GM21717 (cell line): ENCODE measurements around the gene SHROOM3.

Source experiments
- ATAC-seq: cut with Tn5 transposase; IDR thresholded peaks from one replicate; pipeline ENCODE4 v1.9.1; 2021; ENCODE audit warnings: mild to moderate bottlenecking, moderate library complexity; ENCODE audit not compliant: unreplicated experiment

Gene SHROOM3

DNA sequence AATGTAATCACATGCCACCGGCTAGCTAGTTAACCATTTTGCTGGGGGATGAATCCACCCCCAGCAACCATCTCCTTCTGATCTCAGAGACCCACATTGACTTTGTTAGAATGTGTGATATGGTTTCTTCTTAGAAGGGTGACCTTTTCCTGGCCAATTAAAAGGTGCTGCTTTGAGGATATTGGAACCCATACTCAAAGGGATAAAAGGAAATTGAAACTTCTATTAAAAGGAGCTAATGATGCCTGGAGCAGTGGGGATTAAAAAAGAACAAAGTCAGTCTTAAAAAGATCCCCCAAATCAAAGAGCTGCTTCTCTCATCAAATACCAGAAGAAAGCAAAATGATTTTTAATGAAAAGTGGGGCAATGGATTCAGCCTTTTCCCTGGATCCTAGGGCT, 214.1 kb downstream of the SHROOM3 start:
- no peak for ATAC-seq

DNA sequence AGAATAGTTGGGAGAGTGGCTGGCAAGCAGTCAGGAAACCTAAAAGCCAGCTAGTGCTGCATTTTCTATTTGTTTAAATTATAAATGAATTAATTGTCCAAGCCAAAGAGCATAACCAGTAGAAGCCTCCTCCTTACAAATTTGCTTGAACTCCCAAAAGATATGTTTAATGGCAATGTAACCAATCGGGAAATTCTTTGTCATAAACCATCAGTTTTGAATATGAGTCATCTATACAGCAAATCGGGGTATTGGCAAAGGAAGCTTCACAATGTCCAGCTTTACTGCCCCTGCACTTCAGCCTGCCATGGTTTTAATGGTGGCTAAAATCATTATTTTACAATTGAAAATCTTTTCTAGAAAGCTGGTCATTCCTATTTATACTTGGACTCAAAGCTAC, 216.6 kb downstream of the SHROOM3 start:
- ATAC-seq = no peak

DNA sequence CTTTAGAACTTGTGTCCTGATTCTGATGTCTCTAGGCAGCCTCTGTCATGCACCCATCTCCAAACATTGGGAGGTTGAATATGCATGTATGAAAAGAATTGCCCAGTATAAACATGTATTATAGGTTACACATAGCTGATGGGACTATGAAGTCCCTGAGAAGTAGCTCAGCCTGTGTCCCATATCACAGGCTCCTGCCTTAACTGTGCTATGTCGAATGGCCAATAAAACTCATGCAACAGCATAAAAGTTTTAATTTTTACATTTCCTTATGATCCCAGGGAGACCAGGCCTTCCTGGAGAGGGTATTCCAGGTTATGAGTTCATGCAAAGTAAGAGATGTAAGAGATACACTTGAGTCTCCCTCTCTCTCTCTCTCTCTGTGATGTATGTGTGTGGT, 217.4 kb downstream of the SHROOM3 start:
- no peak for ATAC-seq

DNA sequence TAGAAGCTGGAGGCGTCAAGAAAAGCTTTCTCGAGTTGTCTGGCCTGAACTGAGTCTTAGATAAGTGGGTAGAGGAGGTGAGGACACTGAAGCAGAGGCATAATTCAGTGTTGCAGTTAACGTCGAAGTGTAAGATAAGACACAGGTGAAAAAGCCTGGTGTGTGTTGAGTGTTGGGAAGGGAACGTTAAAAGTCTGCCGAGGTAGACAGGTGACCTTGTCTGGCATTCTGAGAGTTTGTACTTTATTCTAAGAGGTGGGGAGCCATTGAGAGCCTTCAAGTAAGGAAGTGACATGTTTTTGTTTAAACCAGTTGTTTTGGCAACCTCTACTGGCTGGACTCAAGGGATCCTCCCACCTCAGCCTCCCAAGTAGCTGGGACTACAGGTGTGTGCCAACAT, 219.1 kb downstream of the SHROOM3 start:
- ATAC-seq = no peak

DNA sequence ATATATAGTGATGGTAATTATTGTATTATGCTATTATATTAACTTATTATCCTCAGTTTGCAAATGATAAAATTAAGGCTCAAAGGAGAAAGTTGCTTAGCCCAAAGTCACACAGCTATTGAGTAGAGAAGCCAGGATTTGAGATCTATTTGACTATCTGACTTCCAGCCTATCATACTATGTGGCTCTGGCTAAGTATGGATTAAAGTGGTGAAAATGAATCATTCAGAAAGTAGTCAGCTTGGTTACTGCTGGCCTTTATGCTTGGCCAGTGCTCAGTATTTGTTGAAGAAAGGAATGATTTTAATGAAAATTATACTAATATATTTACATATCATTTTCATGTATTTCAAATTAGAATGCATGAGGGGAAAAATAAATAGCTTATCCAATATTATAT, 219.8 kb downstream of the SHROOM3 start:
- ATAC-seq = no peak

DNA sequence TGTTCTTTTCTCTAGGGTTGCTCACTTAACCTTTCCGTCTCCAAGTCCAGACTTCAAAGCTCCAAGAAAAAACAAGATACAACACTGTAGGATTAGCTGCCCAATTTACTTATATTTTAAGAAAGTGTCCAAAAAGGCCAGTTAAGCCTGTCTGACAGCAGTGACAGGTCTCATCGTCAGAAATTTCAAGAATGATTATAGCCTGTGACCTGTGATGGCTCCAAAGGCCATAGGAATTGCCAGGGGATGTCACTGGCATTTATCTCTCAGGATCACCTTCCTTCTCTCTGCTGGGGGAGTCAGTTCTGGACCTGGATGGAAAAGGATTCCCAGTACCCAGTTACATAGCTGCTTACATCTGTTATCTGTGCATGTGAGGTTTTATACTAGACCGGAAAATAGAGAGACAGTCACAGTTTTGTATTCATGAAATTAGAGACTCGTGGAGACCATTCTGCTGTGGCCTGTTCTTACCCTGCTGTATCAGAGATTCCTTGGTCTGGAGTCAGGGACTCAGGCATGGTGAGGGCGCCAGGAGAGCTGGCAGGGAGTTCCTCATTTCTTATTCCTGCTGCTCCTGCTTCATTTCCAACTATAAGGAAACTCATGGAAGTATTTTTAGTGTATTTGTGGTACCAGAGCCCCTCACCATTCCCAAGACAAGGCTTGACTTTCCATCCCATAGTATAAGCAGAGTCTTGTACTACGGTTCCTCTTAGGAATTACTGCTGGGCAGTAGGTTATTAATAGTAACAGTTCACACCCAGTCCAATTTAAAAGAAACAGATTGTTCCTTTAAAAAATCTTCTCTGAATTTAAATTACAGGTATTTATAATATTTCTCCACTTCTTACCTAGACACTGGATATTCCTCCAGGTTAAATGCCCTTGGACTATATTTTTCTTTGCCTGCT, 220.8 kb downstream of the SHROOM3 start:
- ATAC-seq = no peak

DNA sequence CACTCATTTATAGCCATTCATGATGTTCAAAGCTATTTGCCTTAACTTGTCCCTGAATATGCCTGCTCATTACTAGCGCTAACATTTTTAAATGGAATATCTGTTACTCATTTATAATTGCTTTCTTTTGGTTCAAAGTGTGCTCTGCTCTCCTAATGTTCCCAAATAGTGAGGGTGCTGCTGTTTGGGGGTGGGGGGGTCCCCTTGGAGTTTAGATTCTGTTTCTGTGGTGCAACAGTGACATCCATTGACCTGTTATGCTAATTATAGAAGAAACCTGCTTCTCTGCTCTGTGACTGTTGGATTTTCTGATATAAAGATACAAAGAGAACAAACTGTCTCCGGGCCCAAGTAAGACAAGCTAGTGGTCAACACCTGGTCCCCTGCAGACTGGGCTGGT, 222.4 kb downstream of the SHROOM3 start:
- no peak for ATAC-seq

DNA sequence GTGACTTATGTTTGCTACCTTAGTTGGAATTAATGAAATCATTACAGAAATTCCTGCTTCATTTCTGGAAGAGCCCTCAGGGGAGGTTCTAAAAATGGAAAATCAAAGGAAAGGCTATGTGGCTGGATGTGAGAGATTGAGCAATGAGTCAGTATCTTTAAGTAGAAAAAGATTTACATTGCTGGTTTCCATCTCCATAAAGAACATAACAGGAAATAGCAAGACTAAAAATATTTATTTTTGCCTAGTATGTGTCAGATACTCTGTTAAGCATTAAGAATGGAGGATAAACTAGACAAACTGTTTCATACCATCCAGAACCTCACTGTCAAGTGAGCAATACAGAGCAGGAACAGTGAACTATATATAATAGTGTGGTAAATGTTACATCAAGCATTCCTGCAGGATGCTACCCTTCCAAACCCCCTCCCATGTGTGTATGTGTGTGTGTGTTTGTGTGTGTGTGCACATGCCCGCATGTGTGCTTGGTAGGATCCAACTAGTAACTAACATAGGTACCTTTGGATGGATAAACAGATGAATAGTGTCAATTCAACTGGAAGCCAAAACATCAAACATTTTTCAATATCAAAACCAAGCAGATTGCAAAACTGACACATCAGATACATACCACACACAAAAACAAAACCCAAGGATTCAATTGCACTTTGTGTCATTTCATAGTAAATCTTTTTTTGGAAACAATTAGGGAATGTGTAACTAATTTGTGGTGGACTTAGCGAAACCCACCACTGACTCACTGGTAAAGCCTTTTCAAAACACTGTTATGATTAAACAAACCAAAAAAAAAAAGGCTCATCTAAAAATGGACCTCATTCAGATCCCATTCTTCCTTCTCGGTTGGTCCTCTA, 223.4 kb downstream of the SHROOM3 start:
- ATAC-seq = no peak

DNA sequence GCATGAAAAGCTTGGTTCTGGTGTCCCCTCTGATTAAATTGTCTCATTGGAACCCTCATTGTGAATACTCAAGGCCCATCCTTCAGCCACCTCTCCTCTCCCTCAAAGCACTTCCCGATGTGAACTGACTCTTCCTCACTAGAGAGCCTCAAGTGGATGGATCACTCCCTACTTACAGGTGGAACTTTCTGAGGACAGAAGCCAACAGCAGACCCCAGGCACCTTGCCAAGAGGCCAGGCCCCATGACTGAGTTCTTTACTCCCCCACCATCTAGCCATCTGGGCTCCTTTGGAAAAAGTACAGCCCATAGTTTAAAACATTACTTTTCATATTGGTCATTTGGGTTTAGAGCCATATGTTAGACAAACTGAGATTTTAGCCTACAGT, 224.1 kb downstream of the SHROOM3 start:
- no peak for ATAC-seq

DNA sequence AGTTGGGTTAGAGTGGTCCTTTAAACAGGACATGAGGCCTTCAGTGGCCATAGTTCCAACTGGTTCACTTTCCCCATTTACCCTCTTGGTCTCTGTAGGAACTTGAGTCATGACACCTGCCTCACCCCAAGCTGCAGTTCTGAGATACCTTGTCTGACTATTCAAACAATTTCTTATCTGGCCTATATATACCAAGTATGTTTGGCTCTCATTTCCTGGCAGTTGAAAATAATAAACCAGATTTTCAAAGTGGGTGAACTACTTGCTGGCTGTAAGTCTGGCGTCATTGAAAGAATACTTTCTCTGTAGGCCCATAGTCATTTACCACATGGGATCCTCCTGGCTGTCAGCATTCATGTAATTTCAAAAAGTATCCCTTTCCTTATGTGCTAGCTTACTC, 228.8 kb downstream of the SHROOM3 start:
- no peak for ATAC-seq

DNA sequence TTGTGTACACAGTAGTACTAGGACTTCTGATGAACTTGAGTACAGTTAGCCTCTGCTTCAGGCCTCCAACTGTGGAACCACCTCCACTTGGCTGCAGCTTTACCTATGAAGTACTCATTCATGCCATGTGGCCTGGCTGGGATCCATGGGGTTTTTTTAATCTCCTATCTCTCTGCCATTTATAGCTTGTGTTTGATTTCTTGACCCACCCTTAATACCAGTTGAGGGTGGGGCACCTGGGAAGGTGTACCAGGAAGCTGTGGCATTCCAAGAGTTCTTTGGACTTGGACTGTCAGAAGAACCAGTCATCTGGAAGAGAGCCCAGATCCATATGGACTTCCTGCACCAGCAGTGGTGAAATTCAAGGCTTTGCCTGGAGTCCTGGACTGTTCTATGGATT, 230.1 kb downstream of the SHROOM3 start:
- no peak for ATAC-seq

DNA sequence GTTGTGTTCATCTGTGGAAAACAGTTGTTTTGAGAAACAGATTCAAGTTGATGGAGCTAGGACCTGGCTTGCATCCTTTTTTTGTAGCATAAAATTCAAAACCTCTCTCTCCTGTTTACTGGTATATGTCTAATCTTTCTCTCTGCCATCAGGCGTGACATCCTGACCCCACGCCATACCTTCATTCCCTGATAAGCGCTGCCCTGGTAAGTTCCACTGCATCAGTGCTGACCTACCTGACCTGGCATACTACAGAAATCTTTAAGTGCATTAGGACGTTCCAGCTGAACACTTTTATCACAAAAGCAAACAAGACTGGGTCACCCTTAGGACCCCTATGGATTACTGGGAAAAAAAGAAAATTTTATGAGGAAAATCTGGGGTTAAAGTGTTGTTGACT, 230.7 kb downstream of the SHROOM3 start:
- ATAC-seq = no peak

DNA sequence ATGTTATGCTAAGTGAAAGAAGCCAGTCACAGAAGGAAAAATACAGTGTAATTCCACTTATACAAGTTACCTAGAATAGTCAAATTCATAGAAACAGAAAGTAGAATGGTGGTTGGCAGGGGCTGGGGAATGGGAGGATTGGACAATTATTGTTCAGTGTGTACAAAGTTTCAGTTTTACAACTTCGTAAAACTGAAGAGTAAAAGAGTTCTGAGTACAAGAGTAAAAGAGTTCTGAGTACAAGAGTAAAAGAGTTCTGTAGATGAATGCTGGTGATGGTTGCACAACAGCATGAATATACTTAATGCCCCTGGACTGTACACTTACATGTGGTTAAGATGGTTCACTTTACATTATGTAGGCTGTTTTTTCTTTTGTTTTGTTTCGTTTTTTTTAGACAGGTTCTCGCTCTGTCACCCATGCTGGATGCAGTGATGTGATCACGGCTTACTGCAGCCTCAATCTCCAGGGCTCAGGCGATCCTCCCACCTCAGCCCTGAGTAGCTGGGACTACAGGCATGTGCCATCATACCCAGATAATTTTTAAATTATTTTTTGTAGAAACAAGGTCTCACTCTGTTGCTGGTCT, 232.0 kb downstream of the SHROOM3 start:
- ATAC-seq = no peak

DNA sequence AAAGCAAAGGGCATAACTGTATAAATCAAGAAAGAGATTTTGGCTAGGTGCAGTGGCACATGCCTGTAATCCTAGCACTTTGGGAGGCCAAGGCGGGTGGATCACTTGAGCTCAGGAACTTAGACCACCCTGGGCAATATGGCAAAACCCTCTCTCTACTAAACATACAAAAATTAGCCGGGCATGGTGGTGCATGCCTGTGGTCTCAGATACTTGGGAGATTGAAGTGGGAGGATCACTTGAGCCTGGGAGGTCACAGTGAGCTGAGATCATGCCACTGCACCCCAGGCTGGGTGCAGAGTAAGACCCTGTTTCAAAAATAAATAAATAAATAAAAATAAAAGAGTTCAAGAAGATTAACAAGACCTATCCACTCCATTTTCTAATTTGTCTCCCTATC, 235.6 kb downstream of the SHROOM3 start:
- ATAC-seq = no peak

DNA sequence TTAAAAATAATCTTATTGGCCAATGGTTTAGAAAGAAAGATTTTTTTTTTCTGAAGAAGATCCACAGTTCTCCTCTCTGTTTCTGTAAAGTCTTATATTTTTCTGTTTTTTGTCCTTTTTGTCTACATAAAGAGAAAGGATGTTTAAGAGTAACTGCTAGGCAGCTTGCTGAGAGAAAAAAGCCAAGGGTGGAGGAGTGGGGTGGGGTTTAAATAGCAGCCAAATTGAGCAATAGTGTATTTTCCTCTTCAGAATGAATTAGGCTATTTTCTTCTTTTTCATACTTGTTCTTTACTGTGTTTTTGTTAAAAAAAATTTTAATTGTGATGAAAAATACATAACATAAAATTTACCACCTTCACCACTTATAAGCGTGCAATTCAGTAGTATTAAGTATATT, 238.3 kb downstream of the SHROOM3 start:
- ATAC-seq = no peak

DNA sequence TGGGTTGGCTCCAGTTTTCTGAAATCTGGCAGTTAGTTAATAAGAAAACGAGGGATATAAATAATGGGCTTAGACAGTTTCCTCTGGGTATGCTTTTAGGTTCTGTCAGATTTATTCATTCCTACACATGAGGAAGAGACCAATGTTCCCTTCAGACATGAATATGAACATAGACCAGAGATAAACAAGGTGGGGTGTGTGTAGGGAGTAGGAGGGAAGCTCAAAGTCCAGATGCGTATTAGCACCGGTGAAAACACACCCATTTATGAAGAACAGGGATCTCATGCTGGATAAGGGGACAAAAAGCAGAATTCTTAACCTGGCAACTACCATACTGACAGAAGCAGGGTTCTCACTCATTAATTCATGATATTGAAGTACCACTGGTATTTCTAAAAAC, 240.0 kb downstream of the SHROOM3 start:
- ATAC-seq = no peak

DNA sequence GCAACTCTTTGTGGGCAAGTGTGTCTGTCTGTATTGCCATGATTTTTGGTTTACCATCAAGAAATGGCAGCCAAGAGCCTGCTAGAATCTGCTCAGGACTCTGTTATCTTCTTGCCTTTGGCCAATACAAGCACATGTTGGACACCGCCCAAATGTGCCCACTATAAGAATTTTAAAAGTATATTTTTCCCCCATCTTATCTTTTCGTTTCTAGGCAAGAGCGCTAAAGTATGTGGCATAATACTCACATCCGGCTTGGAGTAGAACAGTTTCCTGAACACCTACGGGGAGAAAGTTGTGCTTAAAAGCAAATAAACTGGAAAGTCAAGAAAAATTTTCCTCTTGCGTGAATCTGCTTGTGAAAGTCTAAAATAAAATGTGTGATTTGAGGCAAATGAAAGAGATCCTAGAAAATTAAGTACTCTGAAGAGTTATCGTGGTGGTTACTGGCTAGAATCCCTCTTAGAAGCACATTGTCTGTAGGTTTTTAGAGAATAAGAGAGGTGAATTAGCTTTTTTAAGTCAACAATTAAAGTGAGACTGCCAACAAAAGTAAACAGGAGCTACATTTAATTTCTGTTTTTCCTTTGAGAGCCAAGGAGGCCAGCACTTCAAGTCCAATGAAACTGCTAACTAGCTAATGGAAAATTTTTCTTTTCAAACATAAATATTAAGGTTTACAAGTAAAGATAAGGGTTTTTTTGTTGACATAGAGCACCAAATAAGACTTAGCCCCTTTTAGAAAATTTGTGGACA, 242.7 kb downstream of the SHROOM3 start:
- ATAC-seq = no peak

DNA sequence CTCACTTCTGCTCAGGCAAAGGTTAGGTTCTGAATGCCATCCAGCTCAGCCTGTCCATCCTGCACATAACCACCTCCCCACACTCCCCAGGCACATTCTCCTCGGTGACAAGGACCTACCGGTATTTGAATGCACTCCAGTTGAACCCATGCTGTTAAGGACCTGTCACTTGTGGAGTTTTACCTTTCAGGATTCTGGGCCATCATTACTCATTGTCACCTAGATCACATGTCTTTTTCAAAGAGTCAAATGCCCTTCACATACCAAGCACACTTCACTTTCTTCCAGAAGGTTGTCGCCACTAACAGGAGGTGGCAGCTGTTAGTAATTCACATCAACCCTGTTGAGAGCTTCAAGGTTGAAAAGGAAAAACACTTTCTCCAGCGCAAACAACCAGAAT, 244.7 kb downstream of the SHROOM3 start:
- no peak for ATAC-seq

DNA sequence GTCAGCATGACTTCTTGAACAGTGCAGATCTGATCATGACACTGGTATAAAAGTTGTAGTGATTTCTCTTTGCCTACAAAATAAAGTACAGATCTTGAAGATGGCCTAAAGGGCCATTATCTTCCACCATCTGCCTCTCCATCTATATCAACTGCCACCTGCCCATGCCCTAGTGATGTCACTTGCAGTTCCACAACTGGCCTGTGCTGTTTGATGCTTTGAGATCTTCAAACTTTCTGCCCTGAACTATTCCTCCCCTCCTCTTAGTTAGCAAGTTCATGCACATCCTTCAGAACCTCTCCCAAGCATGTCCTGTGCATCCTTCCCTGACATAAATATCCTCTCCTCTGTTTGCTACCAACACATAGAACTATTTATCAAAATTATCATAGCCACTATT, 245.9 kb downstream of the SHROOM3 start:
- ATAC-seq = no peak

DNA sequence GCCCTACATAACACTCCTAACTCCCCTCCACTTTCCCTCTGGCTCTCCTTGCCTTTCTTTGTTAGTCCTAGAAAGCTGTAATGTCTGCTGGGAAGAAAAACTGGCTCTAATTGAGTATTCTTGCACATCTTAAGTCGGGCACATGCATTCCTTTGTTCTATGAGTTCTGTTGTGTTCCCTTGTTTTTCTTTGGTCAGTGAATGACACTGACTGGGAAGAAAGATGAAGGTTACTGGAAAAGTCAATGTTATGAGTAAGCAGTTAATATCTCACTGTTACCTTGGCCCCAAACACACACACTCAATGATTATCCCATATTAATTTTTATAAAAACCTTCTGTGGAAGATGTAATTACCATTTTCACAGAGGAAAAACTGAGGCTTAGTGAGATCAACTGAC, 247.0 kb downstream of the SHROOM3 start:
- ATAC-seq = no peak

DNA sequence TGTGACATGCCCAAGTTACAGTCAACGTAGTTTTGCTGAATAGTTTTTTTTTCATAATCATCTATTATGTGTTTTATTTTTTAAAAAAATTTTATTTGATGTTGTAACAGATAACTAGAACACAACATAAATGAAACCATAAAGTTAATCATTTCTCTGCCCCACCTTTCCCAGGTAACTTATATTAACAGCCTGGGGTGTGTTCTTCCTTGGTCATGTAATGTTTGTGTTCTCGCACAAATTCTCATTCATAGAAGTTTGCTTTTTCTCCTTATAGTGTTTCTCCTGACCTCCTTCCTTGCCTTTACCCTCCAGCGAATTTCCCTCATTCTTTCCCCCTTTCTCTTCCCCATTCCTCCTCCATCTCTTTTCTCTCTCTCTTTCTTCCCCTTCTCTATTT, 248.1 kb downstream of the SHROOM3 start:
- ATAC-seq = no peak
